GM12878 (cell line): Measurements from ENCODE around the gene PRR11. TPM values are rescaled to one million over a fixed set of nuclear protein-coding genes. Genes with fewer than 3 reads are reported as not detected.

Experiments used
- ATF2 ChIP-seq: IDR thresholded peaks from 2 replicates; pipeline ENCODE4 v1.6.1; 2012; ENCODE audit warnings: low read length, inconsistent platforms
- ETV6 ChIP-seq, 2 experiments: fragments of 450-650 bp in 1 of 2; IDR thresholded peaks in 1 of 2; conservative IDR thresholded peaks in 1 of 2; 2 replicates each; pipeline ENCODE4 v1.6.1; 2014; ENCODE audit warnings: antibody characterized with exemption in 1 of 2, borderline replicate concordance in 1 of 2, low read depth in 1 of 2, mild to moderate bottlenecking in 1 of 2, moderate library complexity in 1 of 2
- MEF2A ChIP-seq: IDR thresholded peaks from 2 replicates; pipeline ENCODE4 v1.6.1; 2011; ENCODE audit warnings: low read depth, mild to moderate bottlenecking, low read length, moderate library complexity; ENCODE audit not compliant: insufficient read depth
- polyA plus RNA-seq, 11 experiments: library from polyadenylated mRNA; depleted of rRNA in 4 of 11; unstranded in 6 of 11; stranded (reverse) in 5 of 11; fragments of >200 nt; fragmentation: Nextera tagmentation in 4 of 11; fragmentation: Illumina TruSeq in 1 of 11; extraction: Ambion mirVana in 4 of 11; extraction: Trizol in 1 of 11; gene quantifications; 1 replicate in 1 of 11; 2 replicates in 10 of 11; pipeline versions ENCODE4 v1.2.1 to v1.2.3, GENCODE V29; 2011 to 2016; ENCODE audit warnings: inconsistent platforms in 2 of 11, missing spikeins in 2 of 11, low read depth in 1 of 11
- total RNA-seq, 4 experiments: library from RNA; depleted of rRNA in 3 of 4; stranded (reverse); fragments of >200 nt in 3 of 4; fragmentation: Illumina TruSeq in 1 of 4; extraction: Trizol in 1 of 4; gene quantifications; 2 replicates each; pipeline versions ENCODE4 v1.2.1 to v1.2.3, GENCODE V29; 2013 to 2021
- TF ChIP-seq, protein P1 (sequence below): IDR thresholded peaks from 2 replicates; pipeline ENCODE4 v1.6.1; 2012; ENCODE audit warnings: mild to moderate bottlenecking, low read depth, low read length
- TF ChIP-seq, protein P2 (sequence below): fragments of 150-350 bp; IDR thresholded peaks from 2 replicates; pipeline ENCODE4 v1.6.1; 2016; ENCODE audit warnings: low read depth, low read length

PRR11 gene
- total and polyA plus RNA-seq, 10 of the 15 experiments (the other 5 are each of a cell fraction or from before 2014, with no cell fraction given), result 20.8 to 97.0 (median 48.3) TPM

DNA sequence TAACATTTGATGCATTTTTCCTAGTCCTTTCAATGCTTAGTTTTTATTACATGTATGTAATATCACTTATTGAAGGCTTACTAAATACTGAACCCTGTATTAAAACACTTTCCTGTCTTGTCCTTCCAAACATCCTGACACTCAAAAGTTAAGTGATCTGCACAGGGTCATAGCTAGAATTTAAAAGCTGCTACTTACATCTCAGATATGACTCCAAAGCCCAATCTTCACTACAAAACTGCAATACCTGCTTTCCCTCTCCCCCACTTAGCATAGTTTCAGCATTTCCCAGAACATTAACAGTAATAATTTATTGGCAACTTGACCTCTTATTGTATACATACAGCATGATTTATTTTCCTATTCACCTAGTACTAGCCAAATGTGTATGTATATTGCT is 44.6 kb upstream of the PRR11 start (continued):
- TF ChIP-seq, protein P1, sequence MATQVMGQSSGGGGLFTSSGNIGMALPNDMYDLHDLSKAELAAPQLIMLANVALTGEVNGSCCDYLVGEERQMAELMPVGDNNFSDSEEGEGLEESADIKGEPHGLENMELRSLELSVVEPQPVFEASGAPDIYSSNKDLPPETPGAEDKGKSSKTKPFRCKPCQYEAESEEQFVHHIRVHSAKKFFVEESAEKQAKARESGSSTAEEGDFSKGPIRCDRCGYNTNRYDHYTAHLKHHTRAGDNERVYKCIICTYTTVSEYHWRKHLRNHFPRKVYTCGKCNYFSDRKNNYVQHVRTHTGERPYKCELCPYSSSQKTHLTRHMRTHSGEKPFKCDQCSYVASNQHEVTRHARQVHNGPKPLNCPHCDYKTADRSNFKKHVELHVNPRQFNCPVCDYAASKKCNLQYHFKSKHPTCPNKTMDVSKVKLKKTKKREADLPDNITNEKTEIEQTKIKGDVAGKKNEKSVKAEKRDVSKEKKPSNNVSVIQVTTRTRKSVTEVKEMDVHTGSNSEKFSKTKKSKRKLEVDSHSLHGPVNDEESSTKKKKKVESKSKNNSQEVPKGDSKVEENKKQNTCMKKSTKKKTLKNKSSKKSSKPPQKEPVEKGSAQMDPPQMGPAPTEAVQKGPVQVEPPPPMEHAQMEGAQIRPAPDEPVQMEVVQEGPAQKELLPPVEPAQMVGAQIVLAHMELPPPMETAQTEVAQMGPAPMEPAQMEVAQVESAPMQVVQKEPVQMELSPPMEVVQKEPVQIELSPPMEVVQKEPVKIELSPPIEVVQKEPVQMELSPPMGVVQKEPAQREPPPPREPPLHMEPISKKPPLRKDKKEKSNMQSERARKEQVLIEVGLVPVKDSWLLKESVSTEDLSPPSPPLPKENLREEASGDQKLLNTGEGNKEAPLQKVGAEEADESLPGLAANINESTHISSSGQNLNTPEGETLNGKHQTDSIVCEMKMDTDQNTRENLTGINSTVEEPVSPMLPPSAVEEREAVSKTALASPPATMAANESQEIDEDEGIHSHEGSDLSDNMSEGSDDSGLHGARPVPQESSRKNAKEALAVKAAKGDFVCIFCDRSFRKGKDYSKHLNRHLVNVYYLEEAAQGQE, result no peak
- TF ChIP-seq, protein P2, sequence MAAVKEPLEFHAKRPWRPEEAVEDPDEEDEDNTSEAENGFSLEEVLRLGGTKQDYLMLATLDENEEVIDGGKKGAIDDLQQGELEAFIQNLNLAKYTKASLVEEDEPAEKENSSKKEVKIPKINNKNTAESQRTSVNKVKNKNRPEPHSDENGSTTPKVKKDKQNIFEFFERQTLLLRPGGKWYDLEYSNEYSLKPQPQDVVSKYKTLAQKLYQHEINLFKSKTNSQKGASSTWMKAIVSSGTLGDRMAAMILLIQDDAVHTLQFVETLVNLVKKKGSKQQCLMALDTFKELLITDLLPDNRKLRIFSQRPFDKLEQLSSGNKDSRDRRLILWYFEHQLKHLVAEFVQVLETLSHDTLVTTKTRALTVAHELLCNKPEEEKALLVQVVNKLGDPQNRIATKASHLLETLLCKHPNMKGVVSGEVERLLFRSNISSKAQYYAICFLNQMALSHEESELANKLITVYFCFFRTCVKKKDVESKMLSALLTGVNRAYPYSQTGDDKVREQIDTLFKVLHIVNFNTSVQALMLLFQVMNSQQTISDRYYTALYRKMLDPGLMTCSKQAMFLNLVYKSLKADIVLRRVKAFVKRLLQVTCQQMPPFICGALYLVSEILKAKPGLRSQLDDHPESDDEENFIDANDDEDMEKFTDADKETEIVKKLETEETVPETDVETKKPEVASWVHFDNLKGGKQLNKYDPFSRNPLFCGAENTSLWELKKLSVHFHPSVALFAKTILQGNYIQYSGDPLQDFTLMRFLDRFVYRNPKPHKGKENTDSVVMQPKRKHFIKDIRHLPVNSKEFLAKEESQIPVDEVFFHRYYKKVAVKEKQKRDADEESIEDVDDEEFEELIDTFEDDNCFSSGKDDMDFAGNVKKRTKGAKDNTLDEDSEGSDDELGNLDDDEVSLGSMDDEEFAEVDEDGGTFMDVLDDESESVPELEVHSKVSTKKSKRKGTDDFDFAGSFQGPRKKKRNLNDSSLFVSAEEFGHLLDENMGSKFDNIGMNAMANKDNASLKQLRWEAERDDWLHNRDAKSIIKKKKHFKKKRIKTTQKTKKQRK, result no peak
- TF ChIP-seq ATF2 (no peak), ETV6 (conservative IDR thresholded peaks at IDR 0.05 in 1 of 2, IDR thresholded peaks at IDR 0.05 in 1 of 2; ENCODE audit: borderline replicate concordance in 1 of 2, low read depth in 1 of 2) (no peak; a peak in 1 of 4 replicates), MEF2A (no peak)
